ENCODE measurements around the gene CETP.
A peak's percentile ranks its signal among the peaks of the same experiment; 100 is the strongest.

CETP gene, protein sequence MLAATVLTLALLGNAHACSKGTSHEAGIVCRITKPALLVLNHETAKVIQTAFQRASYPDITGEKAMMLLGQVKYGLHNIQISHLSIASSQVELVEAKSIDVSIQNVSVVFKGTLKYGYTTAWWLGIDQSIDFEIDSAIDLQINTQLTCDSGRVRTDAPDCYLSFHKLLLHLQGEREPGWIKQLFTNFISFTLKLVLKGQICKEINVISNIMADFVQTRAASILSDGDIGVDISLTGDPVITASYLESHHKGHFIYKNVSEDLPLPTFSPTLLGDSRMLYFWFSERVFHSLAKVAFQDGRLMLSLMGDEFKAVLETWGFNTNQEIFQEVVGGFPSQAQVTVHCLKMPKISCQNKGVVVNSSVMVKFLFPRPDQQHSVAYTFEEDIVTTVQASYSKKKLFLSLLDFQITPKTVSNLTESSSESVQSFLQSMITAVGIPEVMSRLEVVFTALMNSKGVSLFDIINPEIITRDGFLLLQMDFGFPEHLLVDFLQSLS

GRCh38 chr16:56961851-56962281 lies at the start of gene CETP:
TSS of gene CETP (plus strand) at chr16:56961950. CDS start at chr16:56961980, 30 bp downstream.
- H3K27me3 ChIP-seq (ENCODE audit: insufficient read depth, low read length) = no peaks in the 10 kb centered on the region
- peaks cover 37% of the 10 kb centered on the region for H3K4me1 ChIP-seq (ENCODE audit: control insufficient read depth, insufficient read depth, low read length, unreplicated experiment)

DNA sequence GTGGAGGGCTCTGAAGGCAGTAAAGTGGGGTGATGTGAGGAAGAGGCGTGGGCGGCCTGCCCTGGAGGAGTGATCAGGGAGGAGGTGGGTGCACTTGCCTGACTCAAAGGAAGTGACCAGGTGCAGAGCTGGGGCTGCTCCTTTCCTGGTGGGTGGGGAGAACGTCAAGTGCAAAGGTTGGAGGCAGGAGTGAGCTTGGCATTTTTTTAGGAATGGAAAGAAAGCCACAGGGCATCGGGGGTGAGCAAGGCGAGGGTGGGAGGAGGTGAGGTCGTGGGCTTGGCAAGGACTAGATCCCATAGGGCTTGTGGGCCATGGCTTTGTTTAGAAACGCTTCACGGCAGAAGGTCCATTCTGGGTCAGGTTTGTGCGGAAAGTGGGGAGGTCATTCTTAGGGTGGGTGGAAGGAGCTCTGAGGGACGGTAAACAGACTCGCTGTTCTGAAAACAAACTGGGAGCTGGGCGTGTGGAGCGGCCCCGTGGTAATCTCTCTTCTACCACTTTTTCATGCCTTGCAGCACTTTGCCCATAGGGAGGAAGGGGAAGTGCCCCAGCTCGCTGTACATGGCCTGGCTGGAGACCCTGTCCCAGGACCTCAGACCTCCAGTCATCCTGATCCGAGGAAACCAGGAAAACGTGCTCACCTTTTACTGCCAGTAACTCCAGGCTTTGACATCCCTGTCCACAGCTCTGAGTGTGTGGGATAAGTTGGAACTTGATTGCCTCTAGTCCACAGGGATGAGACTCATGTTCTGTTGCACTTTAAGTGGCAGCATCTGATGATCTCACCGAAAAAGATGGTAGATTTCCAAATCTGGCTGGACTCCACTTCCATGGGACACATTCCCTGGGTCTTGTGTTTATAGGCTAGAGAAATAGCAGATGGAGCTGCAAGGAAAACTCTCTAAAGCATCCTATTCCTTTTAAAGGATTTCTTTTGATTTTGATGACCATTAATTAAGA lies 48.7 kb upstream of the CETP start:
- no peaks in the 10 kb centered on the region for H3K36me3 ChIP-seq (ENCODE audit: insufficient read depth, low read length)
- peaks cover 55% of the 10 kb centered on the region for H3K4me1 ChIP-seq (ENCODE audit: control insufficient read depth, insufficient read depth, low read length, unreplicated experiment)
- no peaks in the 10 kb centered on the region for H3K79me2 ChIP-seq (ENCODE audit: control insufficient read depth, insufficient read depth, low read length, unreplicated experiment)
- H3K27me3 ChIP-seq (ENCODE audit: insufficient read depth, low read length) = peaks cover 1% of the 10 kb centered on the region; the same call in 1 of the 2 replicates
- no peak overlapping the region for H3K27ac ChIP-seq (ENCODE audit: low read depth, low read length)
- no peak overlapping the region for H2AFZ ChIP-seq (ENCODE audit: low read length, unreplicated experiment)
- no peak overlapping the region for H3K4me3 ChIP-seq (ENCODE audit: low read depth, low read length)

More at GRCh38 chr16:56961851-56962281, at the start of gene CETP:
- no peaks in the 10 kb centered on the region for H3K79me2 ChIP-seq (ENCODE audit: control insufficient read depth, insufficient read depth, low read length, unreplicated experiment)
- no peaks in the 10 kb centered on the region for H3K36me3 ChIP-seq (ENCODE audit: insufficient read depth, low read length)
- H3K27ac ChIP-seq (ENCODE audit: low read depth, low read length) = peak within 1 kb of the TSS; percentile 33; the same call in 1 of the 2 replicates
- H3K4me3 ChIP-seq (ENCODE audit: low read depth, low read length) = no peak within 1 kb of the TSS
- no peak within 1 kb of the TSS for H2AFZ ChIP-seq (ENCODE audit: low read length, unreplicated experiment)

DNA sequence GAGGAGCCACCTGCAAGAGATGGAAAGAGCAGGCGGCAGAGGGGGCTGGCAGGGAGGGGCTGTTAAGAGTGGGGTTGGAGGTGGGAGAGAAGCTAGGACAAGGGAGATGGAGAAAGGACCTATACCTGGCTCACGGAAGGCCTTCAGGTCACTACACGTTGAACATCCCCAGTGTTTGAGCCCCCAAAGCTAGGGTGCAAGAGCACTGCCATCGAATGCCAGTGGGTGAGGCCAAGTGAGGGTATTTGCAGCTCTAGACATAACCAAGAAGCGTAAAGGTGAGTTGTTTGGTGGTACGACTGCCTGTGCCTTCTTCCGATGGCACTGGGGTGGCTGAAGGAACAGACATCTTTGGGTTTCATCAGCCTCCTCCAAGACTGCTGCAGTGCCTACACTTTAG lies 46.9 kb upstream of the CETP start:
- Histone ChIP-seq H2AFZ (ENCODE audit: low read length, unreplicated experiment) (no peak overlapping the region), H3K36me3 (ENCODE audit: insufficient read depth, low read length) (no peaks in the 10 kb centered on the region), H3K4me3 (ENCODE audit: low read depth, low read length) (no peak overlapping the region), H3K79me2 (ENCODE audit: control insufficient read depth, insufficient read depth, low read length, unreplicated experiment) (no peaks in the 10 kb centered on the region), H3K27ac (ENCODE audit: low read depth, low read length) (no peak overlapping the region), H3K27me3 (ENCODE audit: insufficient read depth, low read length) (peaks cover 17% of the 10 kb centered on the region; the same call in 1 of the 2 replicates), H3K4me1 (ENCODE audit: control insufficient read depth, insufficient read depth, low read length, unreplicated experiment) (peaks cover 53% of the 10 kb centered on the region)

DNA sequence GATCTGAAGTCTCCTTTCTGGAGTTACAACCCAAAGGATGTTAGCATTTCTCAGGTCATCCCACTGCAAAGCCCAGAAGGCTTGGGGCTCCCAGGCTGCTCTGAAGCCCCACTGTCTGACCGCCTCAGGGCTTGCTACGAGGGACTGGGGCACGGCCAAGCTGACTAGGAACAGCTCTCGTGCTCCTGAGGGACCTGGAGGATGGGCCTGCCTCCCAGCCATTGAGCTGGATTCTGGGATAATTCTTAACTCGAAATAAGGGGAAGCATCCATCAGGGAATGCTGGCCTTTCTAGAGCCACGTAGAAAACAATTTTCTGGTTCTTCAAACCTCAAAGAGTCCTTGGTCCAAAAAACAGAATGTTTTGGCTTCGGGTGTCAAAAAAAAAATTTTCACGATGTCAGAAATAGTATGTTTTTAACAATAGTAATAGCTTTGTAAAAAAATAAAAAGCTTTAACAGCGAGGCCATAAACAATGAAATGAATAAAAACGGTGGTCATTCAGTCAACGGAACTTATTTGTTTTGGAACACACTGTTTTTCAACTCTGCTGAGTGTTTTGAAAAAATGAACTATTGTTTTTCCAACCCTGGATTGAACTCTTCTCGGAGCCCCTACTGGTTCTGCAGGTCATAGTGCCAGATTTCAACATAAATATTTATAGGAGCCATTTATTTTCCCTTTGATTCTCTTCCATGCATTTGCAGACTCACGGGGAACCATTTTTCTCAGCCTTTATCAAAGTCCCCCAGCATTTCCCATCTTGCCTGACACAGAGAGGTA lies 46.2 kb upstream of the CETP start:
- H3K27me3 ChIP-seq (ENCODE audit: insufficient read depth, low read length) = peaks cover 22% of the 10 kb centered on the region; the same call in 1 of the 2 replicates
- peaks cover 47% of the 10 kb centered on the region for H3K4me1 ChIP-seq (ENCODE audit: control insufficient read depth, insufficient read depth, low read length, unreplicated experiment)
- H3K4me3 ChIP-seq (ENCODE audit: low read depth, low read length) = peak overlapping the region; percentile 20; the same call in 1 of the 2 replicates
- no peaks in the 10 kb centered on the region for H3K36me3 ChIP-seq (ENCODE audit: insufficient read depth, low read length)
- no peaks in the 10 kb centered on the region for H3K79me2 ChIP-seq (ENCODE audit: control insufficient read depth, insufficient read depth, low read length, unreplicated experiment)
- no peak overlapping the region for H3K27ac ChIP-seq (ENCODE audit: low read depth, low read length)
- peak overlapping the region; percentile 23 for H2AFZ ChIP-seq (ENCODE audit: low read length, unreplicated experiment)

GRCh38 chr16:56916571-56917403 lies 45.0 kb upstream of the CETP start:
- Histone ChIP-seq H3K36me3 (ENCODE audit: insufficient read depth, low read length) (no peaks in the 10 kb centered on the region), H3K27me3 (ENCODE audit: insufficient read depth, low read length) (peaks cover 23% of the 10 kb centered on the region; the same call in 1 of the 2 replicates), H2AFZ (ENCODE audit: low read length, unreplicated experiment) (no peak overlapping the region), H3K79me2 (ENCODE audit: control insufficient read depth, insufficient read depth, low read length, unreplicated experiment) (no peaks in the 10 kb centered on the region), H3K27ac (ENCODE audit: low read depth, low read length) (no peak overlapping the region), H3K4me3 (ENCODE audit: low read depth, low read length) (no peak overlapping the region), H3K4me1 (ENCODE audit: control insufficient read depth, insufficient read depth, low read length, unreplicated experiment) (peaks cover 34% of the 10 kb centered on the region)

- Histone ChIP-seq H3K4me1 (ENCODE audit: control insufficient read depth, insufficient read depth, low read length, unreplicated experiment) (peaks cover 19% of the 10 kb centered on the region), H3K36me3 (ENCODE audit: insufficient read depth, low read length) (no peaks in the 10 kb centered on the region), H3K79me2 (ENCODE audit: control insufficient read depth, insufficient read depth, low read length, unreplicated experiment) (no peaks in the 10 kb centered on the region), H3K27me3 (ENCODE audit: insufficient read depth, low read length) (peaks cover 23% of the 10 kb centered on the region; the same call in 1 of the 2 replicates), H2AFZ (ENCODE audit: low read length, unreplicated experiment) (no peak overlapping the region), H3K4me3 (ENCODE audit: low read depth, low read length) (no peak overlapping the region), H3K27ac (ENCODE audit: low read depth, low read length) (no peak overlapping the region)
Observed at GRCh38 chr16:56918467-56919012, 43.2 kb upstream of the CETP start.

- H3K27me3 ChIP-seq (ENCODE audit: insufficient read depth, low read length) = peaks cover 23% of the 10 kb centered on the region; the same call in 1 of the 2 replicates
- H3K79me2 ChIP-seq (ENCODE audit: control insufficient read depth, insufficient read depth, low read length, unreplicated experiment) = no peaks in the 10 kb centered on the region
- H2AFZ ChIP-seq (ENCODE audit: low read length, unreplicated experiment) = no peak overlapping the region
- no peak overlapping the region for H3K27ac ChIP-seq (ENCODE audit: low read depth, low read length)
- no peaks in the 10 kb centered on the region for H3K36me3 ChIP-seq (ENCODE audit: insufficient read depth, low read length)
- H3K4me1 ChIP-seq (ENCODE audit: control insufficient read depth, insufficient read depth, low read length, unreplicated experiment) = peaks cover 20% of the 10 kb centered on the region
- no peak overlapping the region for H3K4me3 ChIP-seq (ENCODE audit: low read depth, low read length)
Observed at GRCh38 chr16:56919099-56919800, 42.5 kb upstream of the CETP start.

GRCh38 chr16:56921571-56921970 lies 40.2 kb upstream of the CETP start:
- Histone ChIP-seq H3K4me1 (ENCODE audit: control insufficient read depth, insufficient read depth, low read length, unreplicated experiment) (peaks cover 6% of the 10 kb centered on the region), H3K36me3 (ENCODE audit: insufficient read depth, low read length) (no peaks in the 10 kb centered on the region), H3K4me3 (ENCODE audit: low read depth, low read length) (no peak overlapping the region), H2AFZ (ENCODE audit: low read length, unreplicated experiment) (no peak overlapping the region), H3K27ac (ENCODE audit: low read depth, low read length) (no peak overlapping the region), H3K27me3 (ENCODE audit: insufficient read depth, low read length) (peaks cover 23% of the 10 kb centered on the region; the same call in 1 of the 2 replicates), H3K79me2 (ENCODE audit: control insufficient read depth, insufficient read depth, low read length, unreplicated experiment) (no peaks in the 10 kb centered on the region)
